Right atrium auricular region (tissue), 2 donors: ENCODE data around the gene STK11IP. TPM values are rescaled to one million over a fixed set of nuclear protein-coding genes. Genes with fewer than 3 reads are reported as not detected.
A peak's percentile ranks its signal among the peaks of the same experiment; 100 is the strongest.

Experiments
- DNase-seq: peaks from one replicate; pipeline ENCODE4 v3.0.0-alpha.2; 2019; ENCODE audit warnings: low spot score
- H3K27ac ChIP-seq, 2 donors: fragments of 200-600 bp; sonication (generic); 1 replicate in 1 of 2; 2 replicates in 1 of 2; pipeline ENCODE4 v1.5.1; 2016 to 2019
- H3K27me3 ChIP-seq, 2 donors: fragments of 200-600 bp; sonication (generic); one replicate each; pipeline versions ENCODE4 v1.5.1 to v1.6.0; 2017 to 2019
- H3K36me3 ChIP-seq: fragments of 200-600 bp; sonication (generic); one replicate; pipeline ENCODE4 v1.5.1; 2016
- H3K4me1 ChIP-seq, 2 donors: fragments of 200-600 bp; sonication (generic); one replicate each; pipeline versions ENCODE4 v1.5.1 to v1.6.0; 2017 to 2019
- H3K4me3 ChIP-seq, 2 donors: fragments of 200-600 bp; sonication (generic); 1 replicate in 1 of 2; 2 replicates in 1 of 2; pipeline ENCODE4 v1.5.1; 2017 to 2019; ENCODE audit warnings: mild to moderate bottlenecking in 1 of 2, moderate library complexity in 1 of 2
- H3K9me3 ChIP-seq, 2 donors: fragments of 200-600 bp; sonication (generic); one replicate each; pipeline ENCODE4 v1.5.1; 2019
- total RNA-seq, 2 donors: library from RNA; depleted of rRNA; stranded (reverse); fragments of >200 nt; gene quantifications; one replicate each; pipeline ENCODE4 v1.1.0, GENCODE V29; 2016
- TF ChIP-seq, protein P1 (sequence below), 2 donors: fragments of 200-600 bp; sonication (generic); IDR thresholded peaks; one replicate each; pipeline ENCODE4 v1.5.1; 2019; ENCODE audit warnings: antibody characterized with exemption in 2 of 2

STK11IP gene
- total RNA-seq, 2 donors from 2014 or later: 5.5 to 6.6 TPM

DNA sequence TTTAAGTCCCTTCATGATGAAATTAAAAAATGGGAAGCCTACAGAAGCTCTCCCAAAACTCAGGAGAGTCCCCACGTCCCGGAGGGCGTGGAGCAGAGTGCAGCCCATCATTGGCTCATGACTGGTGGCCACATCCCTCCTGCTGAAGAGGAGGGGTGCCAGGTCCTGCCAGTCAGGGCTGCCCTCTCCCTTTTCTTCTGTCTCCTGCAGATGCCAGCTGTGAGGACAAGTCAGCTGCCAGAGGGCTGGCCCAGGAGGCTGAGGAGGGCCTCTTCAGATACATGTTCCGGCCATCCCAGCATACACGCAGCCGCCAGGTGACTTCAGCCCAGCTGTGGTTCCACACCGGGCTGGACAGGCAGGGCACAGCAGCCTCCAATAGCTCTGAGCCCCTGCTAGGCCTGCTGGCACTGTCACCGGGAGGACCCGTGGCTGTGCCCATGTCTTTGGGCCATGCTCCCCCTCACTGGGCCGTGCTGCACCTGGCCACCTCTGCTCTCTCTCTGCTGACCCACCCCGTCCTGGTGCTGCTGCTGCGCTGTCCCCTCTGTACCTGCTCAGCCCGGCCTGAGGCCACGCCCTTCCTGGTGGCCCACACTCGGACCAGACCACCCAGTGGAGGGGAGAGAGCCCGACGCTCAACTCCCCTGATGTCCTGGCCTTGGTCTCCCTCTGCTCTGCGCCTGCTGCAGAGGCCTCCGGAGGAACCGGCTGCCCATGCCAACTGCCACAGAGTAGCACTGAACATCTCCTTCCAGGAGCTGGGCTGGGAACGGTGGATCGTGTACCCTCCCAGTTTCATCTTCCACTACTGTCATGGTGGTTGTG, 23.0 kb upstream of the STK11IP start:
- TF ChIP-seq, protein P1, sequence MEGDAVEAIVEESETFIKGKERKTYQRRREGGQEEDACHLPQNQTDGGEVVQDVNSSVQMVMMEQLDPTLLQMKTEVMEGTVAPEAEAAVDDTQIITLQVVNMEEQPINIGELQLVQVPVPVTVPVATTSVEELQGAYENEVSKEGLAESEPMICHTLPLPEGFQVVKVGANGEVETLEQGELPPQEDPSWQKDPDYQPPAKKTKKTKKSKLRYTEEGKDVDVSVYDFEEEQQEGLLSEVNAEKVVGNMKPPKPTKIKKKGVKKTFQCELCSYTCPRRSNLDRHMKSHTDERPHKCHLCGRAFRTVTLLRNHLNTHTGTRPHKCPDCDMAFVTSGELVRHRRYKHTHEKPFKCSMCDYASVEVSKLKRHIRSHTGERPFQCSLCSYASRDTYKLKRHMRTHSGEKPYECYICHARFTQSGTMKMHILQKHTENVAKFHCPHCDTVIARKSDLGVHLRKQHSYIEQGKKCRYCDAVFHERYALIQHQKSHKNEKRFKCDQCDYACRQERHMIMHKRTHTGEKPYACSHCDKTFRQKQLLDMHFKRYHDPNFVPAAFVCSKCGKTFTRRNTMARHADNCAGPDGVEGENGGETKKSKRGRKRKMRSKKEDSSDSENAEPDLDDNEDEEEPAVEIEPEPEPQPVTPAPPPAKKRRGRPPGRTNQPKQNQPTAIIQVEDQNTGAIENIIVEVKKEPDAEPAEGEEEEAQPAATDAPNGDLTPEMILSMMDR (IDR thresholded peaks at IDR 0.05): no peak
- peaks cover 0 to 16% of the 10 kb centered on the region in 2 donors for H3K4me1 ChIP-seq
- no peaks in the 10 kb centered on the region for H3K9me3 ChIP-seq
- DNase-seq: no peak
- H3K4me3 ChIP-seq: no peak overlapping the region
- peak overlapping the region; percentile 13 to 14 for H3K27ac ChIP-seq
- H3K36me3 ChIP-seq: no peaks in the 10 kb centered on the region
- no peaks in the 10 kb centered on the region for H3K27me3 ChIP-seq

DNA sequence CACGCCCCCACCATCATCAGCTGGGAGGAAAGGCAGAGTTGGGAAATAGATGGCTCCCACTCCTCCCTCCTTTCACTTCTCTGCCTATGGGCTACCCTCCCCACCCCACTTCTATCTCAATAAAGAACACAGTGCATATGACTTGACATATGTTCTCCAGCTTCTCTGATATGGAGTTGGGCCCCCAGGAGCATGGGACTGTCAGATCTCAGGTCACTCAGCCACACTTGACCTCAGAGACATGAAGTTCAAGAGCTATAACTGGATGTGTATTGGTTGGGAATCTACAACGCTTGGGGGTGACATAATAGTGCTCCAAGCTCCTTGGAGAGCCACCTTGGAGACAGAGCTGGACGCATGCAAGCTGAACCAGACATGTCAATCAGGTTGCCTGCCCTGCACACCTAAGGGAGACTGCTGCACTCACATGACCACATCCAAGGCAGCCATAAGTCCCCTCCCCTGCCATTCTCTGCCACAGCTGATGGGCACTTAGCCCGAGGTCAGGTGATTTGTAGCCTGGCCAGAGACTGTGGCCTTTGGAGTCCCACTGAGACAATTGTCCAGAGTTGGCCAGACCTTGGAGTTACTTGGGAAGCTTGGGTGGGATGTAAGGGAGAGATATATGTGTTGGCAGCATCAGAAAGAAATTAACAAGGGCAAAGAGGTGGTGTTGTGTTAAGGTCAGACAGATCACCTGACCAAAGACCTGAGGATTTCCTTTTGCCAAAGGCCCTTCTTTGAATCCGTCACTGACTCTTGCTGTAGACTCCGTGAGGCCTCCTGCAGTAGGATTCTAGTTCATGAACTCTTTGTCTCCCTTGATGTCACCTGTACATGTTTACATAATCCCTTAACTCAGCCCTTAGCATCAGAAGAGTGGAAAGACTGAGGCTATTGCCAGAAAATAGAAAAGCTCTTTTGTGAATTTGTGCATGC, 21.8 kb upstream of the STK11IP start:
- H3K4me3 ChIP-seq: no peak overlapping the region
- H3K4me1 ChIP-seq: peaks cover 0 to 10% of the 10 kb centered on the region in 2 donors
- H3K9me3 ChIP-seq: no peaks in the 10 kb centered on the region
- DNase-seq: no peak
- no peak overlapping the region for H3K27ac ChIP-seq
- no peaks in the 10 kb centered on the region for H3K27me3 ChIP-seq
- TF ChIP-seq, protein P1 (IDR thresholded peaks at IDR 0.05): no peak
- H3K36me3 ChIP-seq: no peaks in the 10 kb centered on the region

DNA sequence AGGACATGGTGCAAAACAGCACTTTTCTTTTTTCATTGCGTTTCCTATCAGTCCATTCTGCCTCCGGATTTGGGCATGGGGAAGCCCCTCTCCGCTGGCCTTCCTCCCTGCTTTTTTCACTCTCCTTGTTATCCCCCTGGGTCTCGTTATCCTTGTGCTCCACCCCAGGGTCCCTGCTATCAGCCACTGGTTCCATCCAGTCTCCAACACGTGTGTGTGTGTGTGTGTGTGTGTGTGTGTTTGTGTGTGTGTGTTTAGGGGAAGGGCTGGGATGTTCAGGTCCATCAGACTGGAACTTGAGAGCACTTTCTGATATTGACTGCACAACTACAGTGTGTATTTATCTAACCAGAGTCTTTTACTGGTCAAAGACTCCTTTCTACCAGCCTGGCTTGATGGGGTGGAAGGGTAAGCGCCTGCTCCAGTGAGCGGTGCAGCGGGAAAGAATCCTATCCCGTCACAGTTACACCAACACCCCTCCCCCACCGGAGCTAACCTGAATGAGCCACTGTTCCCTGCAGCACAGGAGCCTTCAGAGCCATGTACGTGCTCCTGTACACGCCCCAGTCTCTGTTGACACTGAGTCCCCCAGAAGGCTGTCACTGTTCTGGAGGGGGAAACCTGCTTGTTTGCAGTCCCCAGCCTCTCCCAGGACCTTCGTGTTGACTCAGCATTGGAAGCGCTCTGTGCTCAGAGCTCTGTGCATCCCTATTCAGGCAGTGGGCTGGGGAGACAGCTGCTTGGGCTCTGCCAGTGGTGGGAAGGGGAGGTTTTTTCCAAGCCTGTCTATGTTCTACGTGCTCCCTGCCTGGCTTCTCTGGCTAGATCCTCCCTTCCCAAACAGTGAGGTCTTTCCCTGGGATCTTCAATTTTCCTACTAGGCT, 20.9 kb upstream of the STK11IP start:
- no peak overlapping the region for H3K4me3 ChIP-seq
- no peaks in the 10 kb centered on the region for H3K9me3 ChIP-seq
- no peak for DNase-seq
- no peak overlapping the region for H3K27ac ChIP-seq
- H3K27me3 ChIP-seq: no peaks in the 10 kb centered on the region
- peaks cover 0 to 6% of the 10 kb centered on the region in 2 donors for H3K4me1 ChIP-seq
- no peaks in the 10 kb centered on the region for H3K36me3 ChIP-seq
- TF ChIP-seq, protein P1 (IDR thresholded peaks at IDR 0.05): no peak

DNA sequence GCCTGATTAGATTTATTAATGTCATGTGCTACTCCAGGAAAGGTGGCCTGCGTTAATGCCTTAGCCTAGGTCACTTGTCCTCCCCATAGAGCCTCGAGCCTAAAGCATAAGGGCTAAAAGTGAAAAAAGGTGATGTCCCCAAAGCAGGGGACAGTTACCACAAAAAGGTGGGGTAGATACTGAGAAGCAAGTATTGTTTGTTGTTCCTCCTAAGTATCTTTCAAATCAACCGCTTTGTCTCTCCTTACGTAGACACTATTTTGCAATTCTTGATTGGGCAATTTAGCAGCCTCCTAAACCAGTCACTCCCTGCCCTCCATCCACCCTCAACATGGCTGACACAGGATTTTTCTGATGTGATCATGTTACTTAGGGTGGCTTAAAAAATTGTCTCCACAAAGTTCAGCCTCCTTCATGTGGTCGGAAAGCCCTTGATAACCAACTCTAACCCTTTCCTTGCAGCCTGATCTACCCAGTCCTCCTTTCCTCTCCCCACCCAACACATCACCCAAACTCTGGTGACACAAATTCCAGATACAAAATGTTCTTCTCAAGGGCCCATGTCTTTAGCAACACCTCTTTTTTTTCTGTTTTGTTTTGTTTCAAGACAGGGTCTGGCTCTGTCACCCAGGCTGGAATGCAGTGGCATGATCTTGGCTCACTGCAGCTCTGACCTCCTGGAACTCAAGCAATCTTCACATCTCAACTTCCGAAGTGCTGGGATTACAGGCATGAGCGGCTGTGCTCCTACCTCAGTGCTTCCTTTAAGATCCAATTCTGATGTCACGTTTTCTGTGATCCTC, 18.6 kb upstream of the STK11IP start:
- Histone ChIP-seq H3K4me3 (no peak overlapping the region), H3K9me3 (no peaks in the 10 kb centered on the region), H3K27me3 (no peaks in the 10 kb centered on the region)

More for the DNA sequence above, 18.6 kb upstream of the STK11IP start:
- TF ChIP-seq, protein P1 (IDR thresholded peaks at IDR 0.05): no peak
- no peaks in the 10 kb centered on the region for H3K4me1 ChIP-seq
- DNase-seq: no peak
- H3K27ac ChIP-seq: peak overlapping the region in 1 of 2 donors; percentile 7
- H3K36me3 ChIP-seq: no peaks in the 10 kb centered on the region
